T47D (cell line): ENCODE results near the gene CHST11.
"Not testable (repeated sequence)": the region's sequence is repeated elsewhere in the genome, so short reads cannot be mapped to it uniquely, and the experiment has no call there.

Source experiments
- DNase-seq, 2 experiments: peaks; one replicate each; pipeline versions ENCODE4 v3.0.0 to v3.0.0-alpha.2; 2011 to 2012; ENCODE audit warnings: low read depth in 1 of 2, low spot score in 1 of 2
- JUND ChIP-seq: IDR thresholded peaks from 2 replicates; pipeline ENCODE4 v1.6.1; 2012; ENCODE audit warnings: low read depth
- in situ Hi-C: cut with HindIII; loops from 2 replicates; pipeline ENCODE4 v1.10.0; 2016; ENCODE audit warnings: low sequenced_read_pairs, low pct_unique_long_range_greater_than_20kb

The CHST11 gene

GRCh38 chr12:104602406-104602805 lies 145.7 kb downstream of the CHST11 start:
- DNase-seq, result no peak
- in situ Hi-C loops, result no loop called here
- TF ChIP-seq JUND, result no peak

- no peak for TF ChIP-seq JUND
- no peak for DNase-seq
- in situ Hi-C loops, result no loop called here
Observed at GRCh38 chr12:104602896-104603295, 146.1 kb downstream of the CHST11 start.

- in situ Hi-C loops, result no loop called here
- no peak for TF ChIP-seq JUND
- no peak for DNase-seq
Observed at GRCh38 chr12:104603545-104603973, 146.8 kb downstream of the CHST11 start.

- no peak for TF ChIP-seq JUND
- DNase-seq, result peak; percentile 23 to 33
- in situ Hi-C loops, result no loop called here
Observed at GRCh38 chr12:104604070-104604994, 147.6 kb downstream of the CHST11 start.

- TF ChIP-seq JUND, result no peak
- DNase-seq, result no peak
- in situ Hi-C loops, result no loop called here
Observed at GRCh38 chr12:104604995-104605675, 148.4 kb downstream of the CHST11 start.

GRCh38 chr12:104605685-104606084 lies 148.9 kb downstream of the CHST11 start:
- DNase-seq, result no peak
- no peak for TF ChIP-seq JUND
- in situ Hi-C loops, result no loop called here

GRCh38 chr12:104608998-104609397 lies 152.2 kb downstream of the CHST11 start:
- in situ Hi-C loops, result no loop called here
- no peak for TF ChIP-seq JUND
- DNase-seq, result no peak

GRCh38 chr12:104609445-104609844 lies 152.7 kb downstream of the CHST11 start:
- no peak for TF ChIP-seq JUND
- peak in 1 of 2 experiments; percentile 59 for DNase-seq
- in situ Hi-C loops, result no loop called here

GRCh38 chr12:104610513-104611235 lies 153.9 kb downstream of the CHST11 start:
- in situ Hi-C loops, result no loop called here
- DNase-seq, result no peak
- TF ChIP-seq JUND, result no peak

- DNase-seq, result no peak
- no peak for TF ChIP-seq JUND
- in situ Hi-C loops, result no loop called here
Observed at GRCh38 chr12:104611671-104612070, 154.9 kb downstream of the CHST11 start.

GRCh38 chr12:104613372-104613771 lies 156.6 kb downstream of the CHST11 start:
- DNase-seq, in situ Hi-C loops: not testable (repeated sequence)

GRCh38 chr12:104615048-104615561 lies 158.4 kb downstream of the CHST11 start:
- no peak for TF ChIP-seq JUND
- no peak for DNase-seq
- in situ Hi-C loops, result no loop called here
